ENCODE results near the gene CBLC. TPM values are rescaled to one million over a fixed set of nuclear protein-coding genes. Genes with fewer than 3 reads are reported as not detected.

Gene CBLC
- total and polyA plus RNA-seq, 2 of the 4 experiments (the other 2 are of a cell fraction): not detected

- intact Hi-C loops (cut with micrococcal nuclease): no loop called here
- WGBS, 2 experiments (ENCODE audit: extremely low coverage in 2 of 2, insufficient read length in 1 of 2): 80% methylated on average over 1 of the region's 4 CpGs; no CpG with 5 or more reads in 1 of the 2 experiments
- no peak overlapping the region for H3K56ac ChIP-seq (ENCODE audit: extremely low read depth, insufficient read depth, low read length)
- no peaks in the 10 kb centered on the region for H3K79me1 ChIP-seq (ENCODE audit: low read depth in 1 of 2, low read length in 2 of 2)
- no peak overlapping the region for H3K23ac ChIP-seq (ENCODE audit: low read depth, low read length)
- no peak overlapping the region for H4K8ac ChIP-seq (ENCODE audit: low read depth in 2 of 2, low read length in 2 of 2)
- CTCF ChIA-PET: interaction anchor here (0.6 to 0.8 kb wide), 2 partner anchors 10 to 14 kb away, joined by 4 to 5 read pairs; no protein-coding TSS in a partner anchor
- no TSS peak for BruUV-seq (replicated peaks)
- no peak overlapping the region for H4K5ac ChIP-seq (ENCODE audit: low read depth, low read length)
- no peak overlapping the region for H3K18ac ChIP-seq (ENCODE audit: low read depth, low read length)
- no peak overlapping the region for H4K91ac ChIP-seq (ENCODE audit: insufficient read depth, low read depth, low read length)
- H3K4ac ChIP-seq (ENCODE audit: low read depth, low read length): no peak overlapping the region
- H2BK5ac ChIP-seq (ENCODE audit: low read depth, low read length, poor library complexity, severe bottlenecking): no peak overlapping the region
- no peak overlapping the region for H3K27ac ChIP-seq (ENCODE audit: insufficient read depth, low read length)
- no peaks in the 10 kb centered on the region for H3K9me3 ChIP-seq (ENCODE audit: control insufficient read depth, insufficient read depth, low read length)
- H3K4me3 ChIP-seq (ENCODE audit: insufficient read depth, low read depth, low read length): no peak overlapping the region
- H3K9me1 ChIP-seq (ENCODE audit: insufficient read depth, low read length): 0 out of 2 replicates have a peak, but pooled peaks cover 3% of the 10 kb centered on the region
- POLR2A ChIA-PET (ENCODE audit: unreplicated experiment): interaction anchor here (0.6 kb wide), 2 partner anchors 8 to 90 kb away, joined by 6 to 13 read pairs; no protein-coding TSS in a partner anchor
- H3K9ac ChIP-seq (ENCODE audit: low read depth, low read length): no peak overlapping the region
- in situ Hi-C loops (cut with MboI; ENCODE audit: low sequenced_read_pairs): no loop called here
- H4K20me1 ChIP-seq (ENCODE audit: insufficient read depth, low read length): no peaks in the 10 kb centered on the region
- no peak overlapping the region for H3K14ac ChIP-seq (replicated peaks; ENCODE audit: low read depth, low read length)
- no peak overlapping the region for H2BK15ac ChIP-seq (ENCODE audit: low read depth, low read length)
- TF ChIP-seq RFX5 (IDR thresholded peaks at IDR 0.05; ENCODE audit: low read depth, low read length) (no peak), MXI1 (IDR thresholded peaks at IDR 0.05; ENCODE audit: borderline replicate concordance, low read depth, low read length) (no peak), MAFK (IDR thresholded peaks at IDR 0.05; ENCODE audit: low read depth, low read length) (no peak)
- TF ChIP-seq, protein P1, sequence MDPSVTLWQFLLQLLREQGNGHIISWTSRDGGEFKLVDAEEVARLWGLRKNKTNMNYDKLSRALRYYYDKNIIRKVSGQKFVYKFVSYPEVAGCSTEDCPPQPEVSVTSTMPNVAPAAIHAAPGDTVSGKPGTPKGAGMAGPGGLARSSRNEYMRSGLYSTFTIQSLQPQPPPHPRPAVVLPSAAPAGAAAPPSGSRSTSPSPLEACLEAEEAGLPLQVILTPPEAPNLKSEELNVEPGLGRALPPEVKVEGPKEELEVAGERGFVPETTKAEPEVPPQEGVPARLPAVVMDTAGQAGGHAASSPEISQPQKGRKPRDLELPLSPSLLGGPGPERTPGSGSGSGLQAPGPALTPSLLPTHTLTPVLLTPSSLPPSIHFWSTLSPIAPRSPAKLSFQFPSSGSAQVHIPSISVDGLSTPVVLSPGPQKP (IDR thresholded peaks at IDR 0.05; ENCODE audit: borderline replicate concordance, low read depth, low read length): no peak
- dilution Hi-C loops (cut with HindIII; ENCODE audit: low sequenced_read_pairs, unreplicated experiment): no loop called here
- peaks cover 10% of the 10 kb centered on the region for H3K27me3 ChIP-seq (ENCODE audit: control insufficient read depth, insufficient read depth, low read length)
- DNase-seq (no peak), ATAC-seq (ENCODE audit: low read depth) (no peak; the same call in 1 of the 2 replicates)
- no peak overlapping the region for H2AK5ac ChIP-seq (ENCODE audit: low read depth, low read length)
- peaks cover 3% of the 10 kb centered on the region; the same call in 1 of the 2 replicates for H3K4me1 ChIP-seq (ENCODE audit: control insufficient read depth, insufficient read depth, low read length)
- H2AFZ ChIP-seq (replicated peaks; ENCODE audit: low read length, poor library complexity): no peak overlapping the region
- H3K4me2 ChIP-seq (ENCODE audit: low read depth, low read length): no peak overlapping the region
- H2BK120ac ChIP-seq (ENCODE audit: low read depth, low read length): no peak overlapping the region
- H2AK9ac ChIP-seq (replicated peaks; ENCODE audit: low read depth, low read length, poor library complexity): no peak overlapping the region
- H3K36me3 ChIP-seq (ENCODE audit: control insufficient read depth, insufficient read depth, low read length): peaks cover 6% of the 10 kb centered on the region
- H2BK20ac ChIP-seq (ENCODE audit: low read depth, low read length): no peak overlapping the region
Observed at GRCh38 chr19:44823373-44823698, 45.6 kb downstream of the CBLC start.

Measured in IMR-90 (cell line).